GM23248 (cell line): ENCODE data around the gene L2HGDH. TPM values are rescaled to one million over a fixed set of nuclear protein-coding genes. Genes with fewer than 3 reads are reported as not detected.

Experiments
- DNase-seq: peaks from one replicate; pipeline ENCODE4 v3.0.0-alpha.2; 2015
- H2AFZ ChIP-seq: fragments of 200-600 bp; sonication (generic); 2 replicates; pipeline ENCODE4 v1.6.1; 2016; ENCODE audit warnings: antibody characterized with exemption
- H3F3A ChIP-seq: fragments of 200-600 bp; sonication (generic); 2 replicates; pipeline ENCODE4 v1.6.1; 2016; ENCODE audit warnings: mild to moderate bottlenecking, antibody characterized with exemption, mixed run types; ENCODE audit not compliant: insufficient read depth
- H3K27ac ChIP-seq: fragments of 200-600 bp; sonication (generic); 2 replicates; pipeline ENCODE4 v1.5.1; 2016; ENCODE audit warnings: mild to moderate bottlenecking
- H3K27me3 ChIP-seq: fragments of 200-600 bp; sonication (generic); replicated peaks from 2 replicates; pipeline ENCODE4 v1.6.1; 2016; ENCODE audit warnings: mild to moderate bottlenecking; ENCODE audit not compliant: insufficient read depth
- H3K36me3 ChIP-seq: fragments of 200-600 bp; sonication (generic); 2 replicates; pipeline ENCODE4 v1.6.1; 2016; ENCODE audit warnings: low read depth, mild to moderate bottlenecking
- H3K4me1 ChIP-seq: fragments of 200-600 bp; sonication (generic); 2 replicates; pipeline ENCODE4 v1.6.1; 2016; ENCODE audit warnings: mild to moderate bottlenecking; ENCODE audit not compliant: insufficient read depth
- H3K4me2 ChIP-seq: fragments of 200-600 bp; sonication (generic); one replicate; pipeline ENCODE4 v1.6.1; 2016; ENCODE audit warnings: mild to moderate bottlenecking; ENCODE audit not compliant: unreplicated experiment
- H3K4me3 ChIP-seq: fragments of 200-600 bp; sonication (generic); 2 replicates; pipeline ENCODE4 v1.5.1; 2016; ENCODE audit warnings: mild to moderate bottlenecking
- H3K79me2 ChIP-seq: fragments of 200-600 bp; sonication (generic); 2 replicates; pipeline ENCODE4 v1.6.1; 2016; ENCODE audit warnings: mild to moderate bottlenecking; ENCODE audit not compliant: insufficient read depth
- H3K9ac ChIP-seq: fragments of 200-600 bp; sonication (generic); 2 replicates; pipeline ENCODE4 v1.6.1; 2016; ENCODE audit warnings: mild to moderate bottlenecking
- H3K9me2 ChIP-seq: fragments of 200-600 bp; sonication (generic); 2 replicates; pipeline ENCODE4 v1.6.1; 2016; ENCODE audit warnings: mixed run types, mild to moderate bottlenecking, moderate library complexity; ENCODE audit not compliant: insufficient read depth
- H3K9me3 ChIP-seq: fragments of 200-600 bp; sonication (generic); one replicate; pipeline ENCODE4 v1.6.1; 2017; ENCODE audit warnings: low read depth
- H4K20me1 ChIP-seq: fragments of 200-600 bp; sonication (generic); 2 replicates; pipeline ENCODE4 v1.6.0; 2016; ENCODE audit not compliant: insufficient read depth
- EZH2 ChIP-seq: fragments of 200-600 bp; sonication (generic); IDR thresholded peaks from 2 replicates; pipeline ENCODE4 v1.6.1; 2018; ENCODE audit warnings: antibody characterized with exemption, mild to moderate bottlenecking; ENCODE audit not compliant: insufficient read depth, poor library complexity, severe bottlenecking
- EZH2phosphoT487 ChIP-seq: fragments of 200-600 bp; sonication (generic); IDR thresholded peaks from 2 replicates; pipeline ENCODE4 v1.6.1; 2018; ENCODE audit warnings: antibody characterized with exemption, moderate library complexity, mild to moderate bottlenecking, low read depth; ENCODE audit not compliant: insufficient read depth
- WGBS, 2 experiments: methylation state at CpG; one replicate each; pipeline ENCODE4 v1.1.6; 2015 to 2017; ENCODE audit warnings: low lambda C conversion rate in 2 of 2, low coverage in 1 of 2; ENCODE audit errors: missing lambda C conversion rate in 2 of 2; 5-methylcytosine and 5-hydroxymethylcytosine counted together
- in situ Hi-C: fragments of 300-500 bp; cut with MboI; formaldehyde crosslinking; loops from 2 replicates; pipeline ENCODE4 v1.15.0; 2020
- polyA plus RNA-seq: library from polyadenylated mRNA; unstranded; fragments of >200 nt; fragmentation: Nextera tagmentation; extraction: Ambion mirVana; gene quantifications from 2 replicates; pipeline ENCODE4 v1.2.1, GENCODE V29; 2016
- total RNA-seq: library from RNA; depleted of rRNA; stranded (reverse); fragments of >200 nt; shearing (Covaris generic); gene quantifications from 2 replicates; pipeline ENCODE4 v1.2.3, GENCODE V29; 2014

The L2HGDH gene
- total and polyA plus RNA-seq, 2 experiments from 2014 or later: 1.8 to 2.6 TPM

DNA sequence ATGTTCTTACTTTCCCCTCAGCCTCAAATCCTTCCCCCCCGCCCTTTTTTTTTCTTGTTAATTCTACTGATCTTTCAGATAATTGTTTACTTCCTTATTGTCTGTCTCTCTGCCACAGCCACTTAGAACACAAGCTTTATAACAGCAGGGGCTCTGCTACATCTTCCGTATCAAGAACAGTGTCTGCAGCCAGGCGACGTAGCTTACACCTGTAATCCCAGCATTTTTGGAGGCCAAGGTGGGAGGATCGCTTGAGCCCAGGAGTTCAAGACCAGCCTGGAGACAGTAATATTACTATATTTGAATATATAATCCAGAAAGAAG lies 86.1 kb downstream of the L2HGDH start:
- Histone ChIP-seq H3K36me3 (no peaks in the 10 kb centered on the region), H2AFZ (no peak overlapping the region), H3K4me1 (peaks cover 41% of the 10 kb centered on the region), H3K9me2 (no peaks in the 10 kb centered on the region), H3K79me2 (peaks cover 98% of the 10 kb centered on the region), H3K27me3 (no peaks in the 10 kb centered on the region), H3K9ac (peak overlapping the region; percentile 26), H3K9me3 (no peaks in the 10 kb centered on the region), H4K20me1 (peaks cover 28% of the 10 kb centered on the region; the same call in 1 of the 2 replicates), H3K27ac (peak overlapping the region; percentile 57), H3F3A (peaks cover 21% of the 10 kb centered on the region), H3K4me3 (peak overlapping the region; percentile 40), H3K4me2 (peak overlapping the region; percentile 62)
- in situ Hi-C loops: no loop called here
- TF ChIP-seq EZH2phosphoT487: no peak
- TF ChIP-seq EZH2: no peak
- 61% methylated on average over 5 of the region's 5 CpGs for WGBS, 2 experiments
- no peak for DNase-seq

DNA sequence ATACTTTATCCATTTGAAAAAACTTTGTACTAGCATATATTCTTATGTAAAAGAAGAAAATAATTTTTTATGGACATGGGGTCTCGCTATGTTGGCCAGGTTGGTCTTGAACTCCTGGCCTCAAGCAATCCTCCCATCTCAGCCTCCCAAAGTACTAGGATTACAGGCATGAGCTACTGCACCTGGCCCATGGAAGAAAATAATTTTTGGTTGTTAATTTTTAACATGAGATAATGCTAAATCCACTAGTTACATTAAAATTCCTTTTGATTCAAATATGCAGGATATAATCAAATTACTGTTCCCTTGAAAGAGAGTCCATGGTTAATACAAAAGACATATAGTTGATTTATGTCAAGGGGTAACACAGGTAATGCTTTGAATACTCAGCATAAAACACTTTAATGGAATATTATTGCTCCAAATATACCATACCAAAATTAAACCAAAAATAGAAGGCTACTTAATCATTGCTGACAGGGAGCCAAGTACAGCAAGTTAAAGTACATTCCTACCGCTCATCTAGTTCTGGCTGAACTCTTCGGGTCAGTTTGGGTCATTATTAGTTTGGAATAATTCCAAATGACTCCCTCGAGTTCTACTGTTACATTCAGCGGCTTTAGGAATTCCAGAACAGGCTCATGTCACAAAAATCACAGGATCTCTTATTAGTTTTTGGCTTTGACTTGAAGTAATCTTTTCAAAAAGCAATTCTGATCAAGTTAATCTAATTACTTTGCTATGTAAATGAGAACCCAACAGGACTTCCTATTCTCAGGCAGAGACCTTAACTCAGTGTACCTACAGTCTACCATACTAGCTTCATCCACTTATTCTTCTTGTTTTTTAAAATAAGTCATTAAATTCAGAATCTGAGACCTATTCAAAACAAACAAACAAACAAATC lies 86.7 kb downstream of the L2HGDH start:
- in situ Hi-C loops: no loop called here
- H3K9ac ChIP-seq: peak overlapping the region; percentile 26

DNA sequence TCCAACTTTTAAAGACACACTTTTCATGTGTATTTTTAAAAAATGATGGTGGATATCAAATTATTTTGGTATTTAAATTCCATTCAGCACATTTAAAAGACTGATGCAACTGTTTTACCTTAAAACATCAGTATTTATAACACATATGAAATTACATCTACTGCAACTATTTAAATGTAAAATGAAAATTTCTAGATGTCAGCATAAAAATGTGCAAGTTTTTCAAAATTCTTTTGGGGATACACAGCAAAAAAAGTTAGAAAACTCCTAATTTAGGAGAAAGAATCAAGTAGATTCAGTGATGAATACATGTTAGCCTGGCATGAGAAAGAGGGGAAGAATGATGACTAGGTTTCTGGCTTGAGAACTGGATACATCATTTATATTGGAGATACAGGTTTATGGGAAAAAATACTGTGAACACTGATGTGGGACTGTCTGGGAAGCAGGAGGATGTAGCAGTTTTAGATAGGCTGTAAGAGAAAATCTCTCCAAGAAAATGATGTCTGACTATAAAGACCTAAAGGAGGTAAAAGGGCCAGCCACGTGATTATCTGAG lies 89.9 kb downstream of the L2HGDH start:
- Histone ChIP-seq H3K27me3 (no peaks in the 10 kb centered on the region), H3K9me3 (no peaks in the 10 kb centered on the region), H3F3A (peaks cover 21% of the 10 kb centered on the region), H3K4me1 (peaks cover 29% of the 10 kb centered on the region), H2AFZ (no peak overlapping the region), H3K27ac (peak overlapping the region; percentile 28), H3K36me3 (no peaks in the 10 kb centered on the region), H3K9me2 (no peaks in the 10 kb centered on the region), H3K4me2 (no peak overlapping the region), H3K9ac (no peak overlapping the region), H3K4me3 (no peak overlapping the region), H4K20me1 (peaks cover 13% of the 10 kb centered on the region; the same call in 1 of the 2 replicates), H3K79me2 (peaks cover 100% of the 10 kb centered on the region)
- WGBS, 2 experiments: 100% methylated on average over 1 of the region's 1 CpG
- in situ Hi-C loops: no loop called here
- TF ChIP-seq EZH2phosphoT487: no peak
- no peak for TF ChIP-seq EZH2
- DNase-seq: peak; percentile 68

More for the DNA sequence above, 86.7 kb downstream of the L2HGDH start:
- H3K79me2 ChIP-seq: peaks cover 100% of the 10 kb centered on the region
- no peaks in the 10 kb centered on the region for H3K9me3 ChIP-seq
- H4K20me1 ChIP-seq: peaks cover 28% of the 10 kb centered on the region; the same call in 1 of the 2 replicates
- no peaks in the 10 kb centered on the region for H3K27me3 ChIP-seq
- H3F3A ChIP-seq: peaks cover 21% of the 10 kb centered on the region
- H3K27ac ChIP-seq: peak overlapping the region; percentile 57
- peaks cover 41% of the 10 kb centered on the region for H3K4me1 ChIP-seq
- TF ChIP-seq EZH2phosphoT487 (no peak), EZH2 (no peak)
- peak overlapping the region; percentile 40 for H3K4me3 ChIP-seq
- no peak overlapping the region for H2AFZ ChIP-seq
- DNase-seq: peak; percentile 91
- no peaks in the 10 kb centered on the region for H3K9me2 ChIP-seq
- 21% methylated on average over 5 of the region's 5 CpGs for WGBS, 2 experiments
- peak overlapping the region; percentile 62 for H3K4me2 ChIP-seq
- no peaks in the 10 kb centered on the region for H3K36me3 ChIP-seq

DNA sequence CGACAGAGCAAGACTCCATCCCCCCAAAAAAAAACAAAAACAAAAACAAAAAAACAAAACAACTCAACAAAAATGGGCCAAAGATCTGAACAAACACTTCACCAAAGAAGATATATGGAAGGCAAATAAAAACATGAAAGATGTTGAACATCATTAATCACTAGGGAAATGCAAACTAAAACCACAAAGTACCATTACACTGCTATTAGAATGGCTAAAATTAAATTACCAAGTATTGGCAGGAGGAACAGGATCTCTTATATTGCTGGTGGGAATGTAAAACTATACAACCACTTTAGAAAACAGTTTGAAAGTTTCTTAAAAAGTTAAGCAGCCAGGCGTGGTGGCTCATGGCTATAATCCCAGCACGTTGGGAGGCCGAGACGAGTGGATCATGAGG lies 93.5 kb downstream of the L2HGDH start:
- Histone ChIP-seq H4K20me1 (no peaks in the 10 kb centered on the region), H3K36me3 (no peaks in the 10 kb centered on the region), H3K4me1 (peaks cover 15% of the 10 kb centered on the region), H3K27ac (no peak overlapping the region), H3K9me2 (no peaks in the 10 kb centered on the region), H3K79me2 (peaks cover 100% of the 10 kb centered on the region), H2AFZ (no peak overlapping the region), H3K9me3 (no peaks in the 10 kb centered on the region), H3K4me3 (no peak overlapping the region), H3K4me2 (no peak overlapping the region), H3F3A (no peaks in the 10 kb centered on the region), H3K27me3 (no peaks in the 10 kb centered on the region), H3K9ac (no peak overlapping the region)
- TF ChIP-seq EZH2phosphoT487 (no peak), EZH2 (no peak)
- WGBS, 2 experiments: 93 to 97% methylated on average over 5 of the region's 5 CpGs
- in situ Hi-C loops: no loop called here
- DNase-seq: no peak
